Neural cell (in vitro differentiated cells): ENCODE data around the gene C22orf23. TPM values are rescaled to one million over a fixed set of nuclear protein-coding genes. Genes with fewer than 3 reads are reported as not detected.

Source experiments
- H2AFZ ChIP-seq: fragments of 200-600, 300-800 bp; sonication (generic), shearing (Covaris generic); 2 replicates; pipeline ENCODE4 v1.6.0; 2014; ENCODE audit warnings: low read depth, mild to moderate bottlenecking, antibody characterized with exemption, low read length, moderate library complexity
- H3F3A ChIP-seq: fragments of 200-600 bp; shearing (Covaris generic); 2 replicates; pipeline ENCODE4 v1.6.1; 2016; ENCODE audit warnings: mild to moderate bottlenecking, moderate library complexity, mixed read lengths, antibody characterized with exemption, low read length; ENCODE audit not compliant: insufficient read depth, poor library complexity, severe bottlenecking
- H3K27ac ChIP-seq: fragments of 200-600, 300-800 bp; sonication (generic), shearing (Covaris generic); 2 replicates; pipeline ENCODE4 v1.5.1; 2014; ENCODE audit warnings: mild to moderate bottlenecking, low read length, moderate library complexity
- H3K27me3 ChIP-seq: fragments of 300-800, 200-600 bp; sonication (generic), shearing (Covaris generic); 2 replicates; pipeline ENCODE4 v1.6.0; 2014; ENCODE audit warnings: mild to moderate bottlenecking, low read depth, low read length, moderate library complexity; ENCODE audit not compliant: insufficient read depth
- H3K36me3 ChIP-seq: fragments of 300-800, 200-600 bp; sonication (generic), shearing (Covaris generic); 2 replicates; pipeline ENCODE4 v1.5.1; 2014; ENCODE audit warnings: mild to moderate bottlenecking, antibody characterized with exemption, low read length, moderate library complexity; ENCODE audit not compliant: insufficient read depth
- H3K4me2 ChIP-seq: fragments of 300-800, 200-600 bp; sonication (generic), shearing (Covaris generic); 2 replicates; pipeline ENCODE4 v1.6.0; 2014; ENCODE audit warnings: mild to moderate bottlenecking, low read length
- H3K4me3 ChIP-seq: fragments of 300-800, 200-600 bp; sonication (generic), shearing (Covaris generic); 2 replicates; pipeline ENCODE4 v1.5.1; 2014; ENCODE audit warnings: mild to moderate bottlenecking, low read length, moderate library complexity
- H3K79me2 ChIP-seq: fragments of 200-600 bp; shearing (Covaris generic); replicated peaks from 2 replicates; pipeline ENCODE4 v1.6.0; 2014; ENCODE audit warnings: mild to moderate bottlenecking, low read length, moderate library complexity; ENCODE audit not compliant: insufficient read depth
- H3K9ac ChIP-seq: fragments of 300-800, 200-600 bp; sonication (generic), shearing (Covaris generic); 2 replicates; pipeline ENCODE4 v1.6.1; 2016; ENCODE audit warnings: mild to moderate bottlenecking, low read length, mixed read lengths
- H3K9me2 ChIP-seq: fragments of 200-600 bp; shearing (Covaris generic); 2 replicates; pipeline ENCODE4 v1.6.1; 2016; ENCODE audit warnings: mild to moderate bottlenecking, low read length, mixed read lengths; ENCODE audit not compliant: insufficient read depth
- H3K9me3 ChIP-seq: fragments of 200-600, 300-800 bp; sonication (generic), shearing (Covaris generic); 2 replicates; pipeline ENCODE4 v1.6.1; 2016; ENCODE audit warnings: mild to moderate bottlenecking, mixed run types, low read length, moderate library complexity, mixed read lengths
- H4K20me1 ChIP-seq: fragments of 200-600 bp; shearing (Covaris generic); 2 replicates; pipeline ENCODE4 v1.6.1; 2016; ENCODE audit warnings: mild to moderate bottlenecking, mixed run types; ENCODE audit not compliant: insufficient read depth
- CTCF ChIP-seq: fragments of 450-650 bp; IDR thresholded peaks from 2 replicates; pipeline ENCODE4 v1.5.1; 2014; ENCODE audit warnings: antibody characterized with exemption, mild to moderate bottlenecking, moderate library complexity; ENCODE audit not compliant: poor library complexity, severe bottlenecking
- EP300 ChIP-seq: fragments of 450-650 bp; conservative IDR thresholded peaks from 2 replicates; pipeline ENCODE4 v1.6.1; 2014; ENCODE audit warnings: antibody characterized with exemption, mild to moderate bottlenecking, moderate library complexity; ENCODE audit not compliant: poor library complexity, severe bottlenecking
- EZH2 ChIP-seq: fragments of 200-600, 300-800 bp; shearing (Covaris generic), sonication (generic); IDR thresholded peaks from 2 replicates; pipeline ENCODE4 v1.6.1; 2014; ENCODE audit warnings: antibody characterized with exemption, low read length, borderline replicate concordance, mild to moderate bottlenecking; ENCODE audit not compliant: insufficient read depth, poor library complexity, severe bottlenecking
- MXI1 ChIP-seq: fragments of 450-650 bp; conservative IDR thresholded peaks from 2 replicates; pipeline ENCODE4 v1.6.1; 2014; ENCODE audit warnings: antibody characterized with exemption, mild to moderate bottlenecking; ENCODE audit not compliant: poor library complexity, severe bottlenecking
- POLR2AphosphoS5 ChIP-seq: IDR thresholded peaks from 2 replicates; pipeline ENCODE4 v1.6.1; 2012
- RAD21 ChIP-seq: fragments of 450-650 bp; conservative IDR thresholded peaks from 2 replicates; pipeline ENCODE4 v1.6.1; 2014; ENCODE audit warnings: antibody characterized with exemption, mild to moderate bottlenecking, moderate library complexity
- REST ChIP-seq: IDR thresholded peaks from 2 replicates; pipeline ENCODE4 v1.6.1; 2012; ENCODE audit warnings: borderline replicate concordance
- SMC3 ChIP-seq: fragments of 450-650 bp; conservative IDR thresholded peaks from 2 replicates; pipeline ENCODE4 v1.6.1; 2014; ENCODE audit warnings: antibody characterized with exemption, mild to moderate bottlenecking, moderate library complexity; ENCODE audit not compliant: poor library complexity
- TAF1 ChIP-seq: IDR thresholded peaks from 2 replicates; pipeline ENCODE4 v1.6.1; 2012; ENCODE audit warnings: low read depth
- polyA plus RNA-seq: library from polyadenylated mRNA; depleted of rRNA; stranded (reverse); fragments of >200 nt; gene quantifications from 2 replicates; pipeline ENCODE4 v1.2.3, GENCODE V29; 2014

C22orf23 gene
- polyA plus RNA-seq, 1 donor from 2014 or later: 1.3 TPM

GRCh38 chr22:37918580-37919270 lies 34.7 kb downstream of the C22orf23 start:
- no peaks in the 10 kb centered on the region for H4K20me1 ChIP-seq
- H3F3A ChIP-seq: no peaks in the 10 kb centered on the region
- H3K9ac ChIP-seq: no peak overlapping the region
- no peak overlapping the region for H3K27ac ChIP-seq
- H2AFZ ChIP-seq: no peak overlapping the region
- H3K9me2 ChIP-seq: no peaks in the 10 kb centered on the region
- no peaks in the 10 kb centered on the region for H3K36me3 ChIP-seq
- H3K9me3 ChIP-seq: no peaks in the 10 kb centered on the region
- TF ChIP-seq EZH2 (no peak), REST (no peak), MXI1 (no peak), SMC3 (no peak), EP300 (no peak), CTCF (no peak), POLR2AphosphoS5 (no peak), RAD21 (no peak), TAF1 (no peak)
- no peaks in the 10 kb centered on the region for H3K79me2 ChIP-seq
- H3K4me2 ChIP-seq: no peak overlapping the region
- H3K4me3 ChIP-seq: no peak overlapping the region
- H3K27me3 ChIP-seq: no peaks in the 10 kb centered on the region

- Histone ChIP-seq H3K9me3 (no peaks in the 10 kb centered on the region), H3K27ac (no peak overlapping the region), H3K79me2 (no peaks in the 10 kb centered on the region), H3K4me3 (no peak overlapping the region), H3F3A (no peaks in the 10 kb centered on the region), H3K9ac (no peak overlapping the region), H3K9me2 (no peaks in the 10 kb centered on the region), H3K4me2 (no peak overlapping the region), H2AFZ (no peak overlapping the region), H3K36me3 (no peaks in the 10 kb centered on the region), H3K27me3 (no peaks in the 10 kb centered on the region), H4K20me1 (no peaks in the 10 kb centered on the region)
- no peak for TF ChIP-seq TAF1
- no peak for TF ChIP-seq RAD21
- no peak for TF ChIP-seq MXI1
Observed at GRCh38 chr22:37917874-37918548, 35.4 kb downstream of the C22orf23 start.
